HepG2 (cell line): Measurements from ENCODE around the gene PCNP. TPM values are rescaled to one million over a fixed set of nuclear protein-coding genes. Genes with fewer than 3 reads are reported as not detected.

Source experiments
- ARNT2 ChIP-seq: sonication (generic); formaldehyde crosslinking; IDR thresholded peaks from 2 replicates; pipeline ENCODE4 v1.8.0; 2022; ENCODE audit warnings: mild to moderate bottlenecking, low read depth, missing genetic modification reagents, moderate library complexity
- DMAP1 ChIP-seq: IDR thresholded peaks from 2 replicates; pipeline ENCODE4 v1.6.1; 2016
- HES4 ChIP-seq: sonication (generic); formaldehyde crosslinking; IDR thresholded peaks from 2 replicates; pipeline ENCODE4 v1.9.0; 2021; ENCODE audit warnings: mild to moderate bottlenecking, missing genetic modification reagents, borderline replicate concordance
- HHEX ChIP-seq: IDR thresholded peaks from 2 replicates; pipeline ENCODE4 v1.6.1; 2016; ENCODE audit warnings: control low read depth
- HNRNPUL1 ChIP-seq: fragments of 200-400 bp; formaldehyde crosslinking; IDR thresholded peaks from 2 replicates; pipeline ENCODE4 v1.6.1; 2017; ENCODE audit warnings: low read depth, mild to moderate bottlenecking, low read length, moderate library complexity
- MTF1 ChIP-seq: sonication (generic); formaldehyde crosslinking; IDR thresholded peaks from 2 replicates; pipeline ENCODE4 v1.5.0; 2020; ENCODE audit warnings: missing genetic modification reagents
- NFYB ChIP-seq: sonication (generic); formaldehyde crosslinking; IDR thresholded peaks from 2 replicates; pipeline ENCODE4 v1.4.0; 2020; ENCODE audit warnings: missing genetic modification reagents
- REPIN1 ChIP-seq: sonication (generic); formaldehyde crosslinking; IDR thresholded peaks from 2 replicates; pipeline ENCODE4 v1.8.0; 2022; ENCODE audit warnings: missing genetic modification reagents, low read depth, mild to moderate bottlenecking, borderline replicate concordance
- ZNF644 ChIP-seq: IDR thresholded peaks from 2 replicates; pipeline ENCODE4 v1.6.1; 2016; ENCODE audit warnings: low read depth
- ZNF746 ChIP-seq: sonication (generic); formaldehyde crosslinking; IDR thresholded peaks from 2 replicates; pipeline ENCODE4 v1.8.0; 2022; ENCODE audit warnings: mild to moderate bottlenecking, missing genetic modification reagents
- polyA plus RNA-seq, 8 experiments: library from polyadenylated mRNA; depleted of rRNA in 3 of 8; stranded (reverse) in 7 of 8; unstranded in 1 of 8; fragments of >200 nt; fragmentation: Illumina TruSeq in 4 of 8; extraction: Trizol in 4 of 8; gene quantifications; 2 replicates each; pipeline versions ENCODE4 v1.2.1 to v1.2.3, GENCODE V29; 2011 to 2016; ENCODE audit warnings: low read depth in 4 of 8, missing spikeins in 1 of 8, mixed read lengths in 1 of 8; ENCODE audit not compliant: insufficient read depth in 1 of 8
- total RNA-seq, 5 experiments: library from RNA; depleted of rRNA; stranded (reverse); fragments of >200 nt; fragmentation: Illumina TruSeq; extraction: Trizol; gene quantifications; 2 replicates each; pipeline ENCODE4 v1.2.3, GENCODE V29; 2016; ENCODE audit warnings: low read depth in 1 of 5
- TF ChIP-seq, protein P1 (sequence below), 2 experiments: fragments of 450-650 bp in 1 of 2; sonication (generic) in 1 of 2; formaldehyde crosslinking in 1 of 2; IDR thresholded peaks; 2 replicates each; pipeline versions ENCODE4 v1.6.1 to v1.8.0; 2016 to 2022; ENCODE audit warnings: antibody characterized with exemption in 1 of 2, mild to moderate bottlenecking in 1 of 2, missing genetic modification reagents in 1 of 2
- TF ChIP-seq, protein P2 (sequence below): sonication (generic); formaldehyde crosslinking; IDR thresholded peaks from 2 replicates; pipeline ENCODE4 v1.4.0; 2020; ENCODE audit warnings: mild to moderate bottlenecking, missing genetic modification reagents
- TF ChIP-seq, protein P3 (sequence below): sonication (generic); formaldehyde crosslinking; IDR thresholded peaks from 2 replicates; pipeline ENCODE4 v1.4.0; 2020; ENCODE audit warnings: low read depth, mild to moderate bottlenecking, missing genetic modification reagents
- TF ChIP-seq, protein P4 (sequence below): IDR thresholded peaks from 2 replicates; pipeline ENCODE4 v1.6.1; 2016; ENCODE audit warnings: missing biosample characterization, missing genetic modification reagents, low read depth

Gene PCNP
- total and polyA plus RNA-seq, 2 of the 13 experiments (the other 11 are each of a cell fraction or from before 2014, with no cell fraction given) = 44.1 to 78.2 TPM

DNA sequence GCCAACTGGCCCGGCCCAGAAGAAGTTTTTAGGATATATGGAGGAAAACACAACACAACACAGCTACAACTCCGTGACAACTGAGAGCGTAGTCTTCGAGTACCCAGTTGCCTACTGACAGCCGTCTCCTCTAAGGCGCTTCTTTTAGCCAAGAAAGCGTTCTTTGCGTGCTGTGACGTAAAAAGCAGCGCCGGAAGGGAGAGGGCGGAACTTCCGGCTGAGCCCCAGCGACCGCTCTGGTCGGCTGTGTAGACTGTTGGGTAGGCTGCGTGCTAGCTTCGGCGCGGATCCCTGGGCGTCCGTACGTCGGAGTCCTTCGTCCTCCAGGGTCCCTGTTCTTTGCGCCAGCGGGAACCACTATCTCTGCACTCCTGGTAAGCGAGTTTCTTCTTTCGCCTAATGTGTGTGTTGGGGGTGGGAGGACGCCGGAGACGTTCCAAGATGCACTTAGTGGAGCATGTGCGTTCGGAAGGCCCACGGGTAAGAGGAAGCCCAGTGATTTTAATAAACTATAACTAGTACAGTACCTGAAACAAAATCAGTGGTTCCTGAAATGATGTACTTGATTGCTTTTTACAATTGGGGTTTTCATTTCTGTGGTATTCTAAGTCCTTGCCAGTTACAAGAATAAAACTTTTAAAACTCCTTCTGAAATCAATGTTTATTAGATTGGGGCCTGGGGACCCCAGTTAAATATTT is 12.2 kb upstream of the PCNP start, which contains the start of gene TRMT10C (continued):
- TF ChIP-seq, protein P1, sequence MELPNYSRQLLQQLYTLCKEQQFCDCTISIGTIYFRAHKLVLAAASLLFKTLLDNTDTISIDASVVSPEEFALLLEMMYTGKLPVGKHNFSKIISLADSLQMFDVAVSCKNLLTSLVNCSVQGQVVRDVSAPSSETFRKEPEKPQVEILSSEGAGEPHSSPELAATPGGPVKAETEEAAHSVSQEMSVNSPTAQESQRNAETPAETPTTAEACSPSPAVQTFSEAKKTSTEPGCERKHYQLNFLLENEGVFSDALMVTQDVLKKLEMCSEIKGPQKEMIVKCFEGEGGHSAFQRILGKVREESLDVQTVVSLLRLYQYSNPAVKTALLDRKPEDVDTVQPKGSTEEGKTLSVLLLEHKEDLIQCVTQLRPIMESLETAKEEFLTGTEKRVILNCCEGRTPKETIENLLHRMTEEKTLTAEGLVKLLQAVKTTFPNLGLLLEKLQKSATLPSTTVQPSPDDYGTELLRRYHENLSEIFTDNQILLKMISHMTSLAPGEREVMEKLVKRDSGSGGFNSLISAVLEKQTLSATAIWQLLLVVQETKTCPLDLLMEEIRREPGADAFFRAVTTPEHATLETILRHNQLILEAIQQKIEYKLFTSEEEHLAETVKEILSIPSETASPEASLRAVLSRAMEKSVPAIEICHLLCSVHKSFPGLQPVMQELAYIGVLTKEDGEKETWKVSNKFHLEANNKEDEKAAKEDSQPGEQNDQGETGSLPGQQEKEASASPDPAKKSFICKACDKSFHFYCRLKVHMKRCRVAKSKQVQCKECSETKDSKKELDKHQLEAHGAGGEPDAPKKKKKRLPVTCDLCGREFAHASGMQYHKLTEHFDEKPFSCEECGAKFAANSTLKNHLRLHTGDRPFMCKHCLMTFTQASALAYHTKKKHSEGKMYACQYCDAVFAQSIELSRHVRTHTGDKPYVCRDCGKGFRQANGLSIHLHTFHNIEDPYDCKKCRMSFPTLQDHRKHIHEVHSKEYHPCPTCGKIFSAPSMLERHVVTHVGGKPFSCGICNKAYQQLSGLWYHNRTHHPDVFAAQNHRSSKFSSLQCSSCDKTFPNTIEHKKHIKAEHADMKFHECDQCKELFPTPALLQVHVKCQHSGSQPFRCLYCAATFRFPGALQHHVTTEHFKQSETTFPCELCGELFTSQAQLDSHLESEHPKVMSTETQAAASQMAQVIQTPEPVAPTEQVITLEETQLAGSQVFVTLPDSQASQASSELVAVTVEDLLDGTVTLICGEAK (IDR thresholded peaks at IDR 0.05) = peak; percentile 78
- TF ChIP-seq, protein P1 (CRISPR knock-in tag; IDR thresholded peaks at IDR 0.05) = no peak; the same call in 1 of the 2 replicates
- peak; percentile 70; the same call in 1 of the 2 replicates for TF ChIP-seq ARNT2
- peak; percentile 56 for TF ChIP-seq NFYB
- TF ChIP-seq HES4 = no peak
- peak; percentile 85 for TF ChIP-seq DMAP1 (CRISPR knock-in tag)
- TF ChIP-seq, protein P2, sequence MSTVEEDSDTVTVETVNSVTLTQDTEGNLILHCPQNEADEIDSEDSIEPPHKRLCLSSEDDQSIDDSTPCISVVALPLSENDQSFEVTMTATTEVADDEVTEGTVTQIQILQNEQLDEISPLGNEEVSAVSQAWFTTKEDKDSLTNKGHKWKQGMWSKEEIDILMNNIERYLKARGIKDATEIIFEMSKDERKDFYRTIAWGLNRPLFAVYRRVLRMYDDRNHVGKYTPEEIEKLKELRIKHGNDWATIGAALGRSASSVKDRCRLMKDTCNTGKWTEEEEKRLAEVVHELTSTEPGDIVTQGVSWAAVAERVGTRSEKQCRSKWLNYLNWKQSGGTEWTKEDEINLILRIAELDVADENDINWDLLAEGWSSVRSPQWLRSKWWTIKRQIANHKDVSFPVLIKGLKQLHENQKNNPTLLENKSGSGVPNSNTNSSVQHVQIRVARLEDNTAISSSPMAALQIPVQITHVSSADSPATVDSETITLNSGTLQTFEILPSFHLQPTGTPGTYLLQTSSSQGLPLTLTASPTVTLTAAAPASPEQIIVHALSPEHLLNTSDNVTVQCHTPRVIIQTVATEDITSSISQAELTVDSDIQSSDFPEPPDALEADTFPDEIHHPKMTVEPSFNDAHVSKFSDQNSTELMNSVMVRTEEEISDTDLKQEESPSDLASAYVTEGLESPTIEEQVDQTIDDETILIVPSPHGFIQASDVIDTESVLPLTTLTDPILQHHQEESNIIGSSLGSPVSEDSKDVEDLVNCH = no peak
- 0 out of 2 replicates have a peak, but pooled peaks have one; percentile 32 for TF ChIP-seq ZNF746 (CRISPR knock-in tag)
- TF ChIP-seq, protein P3, sequence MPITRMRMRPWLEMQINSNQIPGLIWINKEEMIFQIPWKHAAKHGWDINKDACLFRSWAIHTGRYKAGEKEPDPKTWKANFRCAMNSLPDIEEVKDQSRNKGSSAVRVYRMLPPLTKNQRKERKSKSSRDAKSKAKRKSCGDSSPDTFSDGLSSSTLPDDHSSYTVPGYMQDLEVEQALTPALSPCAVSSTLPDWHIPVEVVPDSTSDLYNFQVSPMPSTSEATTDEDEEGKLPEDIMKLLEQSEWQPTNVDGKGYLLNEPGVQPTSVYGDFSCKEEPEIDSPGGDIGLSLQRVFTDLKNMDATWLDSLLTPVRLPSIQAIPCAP = no peak
- TF ChIP-seq HNRNPUL1 = no peak
- no peak for TF ChIP-seq MTF1 (CRISPR knock-in tag)
- TF ChIP-seq REPIN1 = peak; percentile 88; the same call in 1 of the 2 replicates
- TF ChIP-seq HHEX = no peak
- TF ChIP-seq, protein P4, sequence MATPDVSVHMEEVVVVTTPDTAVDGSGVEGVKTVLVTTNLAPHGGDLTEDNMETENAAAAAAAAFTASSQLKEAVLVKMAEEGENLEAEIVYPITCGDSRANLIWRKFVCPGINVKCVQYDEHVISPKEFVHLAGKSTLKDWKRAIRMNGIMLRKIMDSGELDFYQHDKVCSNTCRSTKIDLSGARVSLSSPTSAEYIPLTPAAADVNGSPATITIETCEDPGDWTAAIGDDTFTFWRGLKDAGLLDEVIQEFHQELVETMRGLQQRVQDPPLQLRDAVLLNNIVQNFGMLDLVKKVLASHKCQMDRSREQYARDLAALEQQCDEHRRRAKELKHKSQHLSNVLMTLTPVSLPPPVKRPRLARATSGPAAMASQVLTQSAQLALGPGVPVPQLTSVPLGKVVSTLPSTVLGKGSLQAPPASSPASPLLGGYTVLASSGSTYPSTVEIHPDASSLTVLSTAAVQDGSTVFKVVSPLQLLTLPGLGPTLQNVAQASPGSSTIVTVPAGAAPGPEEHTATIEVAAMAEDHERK (CRISPR knock-in tag) = peak; percentile 90
- no peak for TF ChIP-seq ZNF644
